GM19351 (cell line): Measurements from ENCODE around the gene CCDC92B.
"Not testable (repeated sequence)": the region's sequence is repeated elsewhere in the genome, so short reads cannot be mapped to it uniquely, and the experiment has no call there.

Experiments used
- ATAC-seq: cut with Tn5 transposase; IDR thresholded peaks from one replicate; pipeline ENCODE4 v1.9.1; 2021; ENCODE audit warnings: mild to moderate bottlenecking, moderate library complexity; ENCODE audit not compliant: unreplicated experiment

Gene CCDC92B

DNA sequence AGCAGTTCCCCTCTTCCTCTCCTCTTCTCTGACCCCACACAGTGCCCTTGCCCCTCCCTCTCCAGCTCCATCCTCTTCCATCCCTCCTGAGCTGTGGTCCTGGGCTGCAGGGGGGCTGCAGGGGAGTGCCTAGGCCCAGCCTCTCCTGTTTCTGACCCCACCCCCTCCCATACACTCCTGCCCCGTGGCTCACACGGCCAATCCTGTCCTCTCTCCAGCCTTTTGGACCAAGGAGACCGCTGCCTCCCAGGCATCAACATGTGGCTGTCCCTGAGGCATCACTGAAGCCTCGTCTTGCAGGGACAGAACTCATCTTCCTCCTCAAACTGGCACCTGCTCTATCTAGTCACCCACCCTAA lies 44.6 kb downstream of the CCDC92B start:
- ATAC-seq, result no peak

DNA sequence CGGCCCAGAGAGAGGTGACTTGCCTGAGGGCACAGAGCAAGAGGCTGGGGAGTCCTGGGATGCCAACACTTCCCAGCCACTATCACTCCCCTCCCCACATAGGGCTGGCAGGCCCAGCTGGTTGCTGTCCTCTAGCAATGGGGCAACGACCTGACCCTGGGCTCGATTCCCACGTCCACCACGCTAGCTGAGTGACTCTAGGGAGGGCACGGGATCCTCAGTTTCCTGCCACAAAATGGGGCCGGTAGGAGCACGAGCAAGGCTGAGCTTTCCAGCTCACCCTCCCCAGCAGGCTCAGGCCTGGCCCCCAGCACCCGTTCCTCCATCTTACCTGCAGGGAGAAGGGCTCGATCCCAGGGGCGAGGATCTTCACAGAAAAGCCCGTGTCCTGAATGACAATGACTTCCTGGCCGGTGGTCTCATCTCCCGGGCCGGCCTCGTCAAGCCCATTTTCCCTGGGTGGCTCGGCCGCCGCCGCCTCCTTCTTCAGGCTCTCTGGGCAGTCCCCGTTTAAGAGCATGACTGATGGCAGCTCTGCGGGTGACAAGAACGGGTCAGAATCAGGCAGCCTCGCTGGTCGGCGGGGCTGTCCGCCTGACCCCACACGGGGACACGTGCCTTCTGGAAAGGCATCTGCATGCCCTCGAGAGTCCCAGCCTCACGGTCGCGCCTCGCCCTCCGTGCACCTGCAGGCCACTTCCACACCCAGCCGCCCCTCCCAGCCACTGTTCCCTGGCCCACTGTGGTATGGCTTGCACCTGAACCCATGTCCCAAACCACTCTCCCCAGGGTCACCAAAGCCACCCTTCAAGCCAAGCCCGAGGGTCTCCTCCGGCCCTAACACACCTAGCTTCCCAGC lies 45.2 kb downstream of the CCDC92B start:
- no peak for ATAC-seq

DNA sequence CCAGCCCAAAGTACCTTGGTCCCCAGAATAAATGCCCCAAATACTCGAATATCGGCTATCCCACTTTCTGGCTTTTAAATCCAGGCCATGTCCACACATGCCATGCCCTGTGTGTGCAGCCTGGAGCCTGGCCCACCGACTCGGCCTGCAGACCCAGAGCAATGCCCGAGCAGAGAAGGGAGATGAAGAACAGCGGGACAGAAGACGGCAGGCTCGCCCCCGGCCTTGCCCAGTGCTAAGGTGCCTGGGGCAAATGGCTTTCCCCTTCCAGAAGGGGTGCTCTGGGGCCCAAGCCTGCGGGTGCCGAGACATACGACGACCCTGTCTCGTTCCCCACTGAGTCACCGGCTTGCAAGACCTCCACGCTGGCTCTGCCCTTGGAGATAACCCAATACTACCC lies 45.8 kb downstream of the CCDC92B start:
- no peak for ATAC-seq

DNA sequence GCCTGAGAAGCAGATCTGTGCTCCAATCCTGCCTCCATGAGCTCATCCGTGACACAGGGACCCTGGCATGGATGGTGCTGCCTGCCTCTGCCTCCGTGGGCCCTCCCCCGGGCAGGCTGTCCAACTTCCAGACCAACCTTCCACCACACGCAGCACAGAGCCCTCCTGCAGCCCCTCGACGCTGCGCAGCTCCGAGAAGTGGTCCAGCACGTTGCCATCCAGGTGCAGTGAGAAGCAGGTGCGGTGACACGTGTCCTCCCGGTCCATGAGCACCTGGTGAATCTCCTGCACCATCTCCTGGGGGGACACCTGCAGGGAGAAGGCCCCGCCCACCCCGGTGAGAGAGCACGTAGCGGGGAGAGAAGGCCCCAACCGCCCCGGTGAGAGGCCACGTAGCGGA lies 46.3 kb downstream of the CCDC92B start:
- no peak for ATAC-seq

DNA sequence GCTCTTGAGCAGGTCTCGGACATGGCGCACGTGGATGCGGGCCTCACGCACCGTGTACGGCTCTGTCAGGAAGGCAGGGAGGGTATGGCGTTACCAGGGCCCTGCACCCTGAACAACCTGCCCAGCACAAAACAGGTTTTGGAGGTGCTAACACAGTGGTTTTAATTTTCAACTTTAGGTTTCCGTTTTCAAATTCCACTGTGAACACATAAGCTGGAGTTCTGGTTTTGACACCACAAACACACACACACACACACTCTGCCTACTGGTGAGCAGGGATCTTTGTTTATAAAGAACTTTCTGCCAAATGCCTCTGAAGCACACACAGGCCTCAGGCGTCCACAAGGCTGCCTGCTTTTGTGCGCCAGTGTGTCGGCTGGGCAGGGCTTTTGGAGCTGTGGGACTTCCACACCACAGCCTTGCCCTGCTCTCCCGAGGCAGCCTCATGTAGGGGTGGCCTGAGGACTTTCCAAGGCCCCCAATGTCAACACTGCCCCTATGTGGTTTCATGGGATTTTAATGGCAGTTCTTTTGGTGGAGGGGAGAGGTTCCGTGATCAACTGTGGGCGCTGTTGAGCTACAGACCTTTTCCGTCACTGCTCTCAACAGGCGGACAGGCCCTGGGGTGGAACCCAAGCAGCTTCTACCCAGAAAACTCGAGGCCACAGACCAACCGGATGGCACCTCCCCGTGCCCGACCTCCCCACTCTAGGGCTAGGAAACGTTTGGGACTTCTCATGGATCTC lies 47.3 kb downstream of the CCDC92B start:
- ATAC-seq, result no peak

DNA sequence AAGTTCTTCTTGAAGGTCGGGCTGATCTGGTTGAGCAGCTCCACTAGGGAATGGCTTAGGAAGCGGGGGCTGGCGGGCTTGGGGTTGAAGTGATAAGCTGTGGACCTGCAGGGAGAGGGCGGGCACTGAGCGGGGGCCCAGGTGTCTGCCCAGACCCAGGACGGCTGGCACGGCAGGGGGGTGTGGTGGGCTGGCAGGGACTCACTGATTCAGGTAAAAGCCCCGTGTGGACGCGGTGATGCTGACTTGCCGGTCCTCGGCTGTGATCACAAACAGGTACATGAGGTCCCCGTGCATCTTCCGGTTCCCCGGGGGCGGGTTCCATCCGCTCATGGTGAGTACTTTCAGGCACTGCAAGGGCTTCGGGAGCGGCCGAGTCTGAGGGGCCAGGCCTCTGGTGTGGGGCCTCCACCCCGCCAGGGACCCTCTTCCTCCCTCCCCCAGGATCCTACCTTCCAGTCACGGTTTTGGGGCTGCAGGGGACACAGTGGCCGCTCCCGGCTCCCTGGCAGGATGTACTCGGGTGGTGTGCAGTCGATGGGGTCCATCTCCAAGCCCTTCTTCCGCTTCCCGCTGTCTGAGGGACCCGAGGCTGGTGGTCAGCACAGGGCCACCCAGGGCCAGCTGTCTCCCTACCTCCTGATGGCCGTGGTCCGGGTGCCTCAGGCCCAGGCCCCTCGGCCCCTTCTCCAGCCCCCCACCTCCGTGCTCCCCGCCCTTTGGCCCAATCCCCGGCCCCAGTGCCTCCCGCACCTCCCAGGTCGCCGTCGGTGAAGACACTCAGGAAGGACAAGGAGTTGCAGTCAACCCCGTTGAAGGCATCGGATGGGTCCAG lies 48.1 kb downstream of the CCDC92B start:
- ATAC-seq, result no peak

DNA sequence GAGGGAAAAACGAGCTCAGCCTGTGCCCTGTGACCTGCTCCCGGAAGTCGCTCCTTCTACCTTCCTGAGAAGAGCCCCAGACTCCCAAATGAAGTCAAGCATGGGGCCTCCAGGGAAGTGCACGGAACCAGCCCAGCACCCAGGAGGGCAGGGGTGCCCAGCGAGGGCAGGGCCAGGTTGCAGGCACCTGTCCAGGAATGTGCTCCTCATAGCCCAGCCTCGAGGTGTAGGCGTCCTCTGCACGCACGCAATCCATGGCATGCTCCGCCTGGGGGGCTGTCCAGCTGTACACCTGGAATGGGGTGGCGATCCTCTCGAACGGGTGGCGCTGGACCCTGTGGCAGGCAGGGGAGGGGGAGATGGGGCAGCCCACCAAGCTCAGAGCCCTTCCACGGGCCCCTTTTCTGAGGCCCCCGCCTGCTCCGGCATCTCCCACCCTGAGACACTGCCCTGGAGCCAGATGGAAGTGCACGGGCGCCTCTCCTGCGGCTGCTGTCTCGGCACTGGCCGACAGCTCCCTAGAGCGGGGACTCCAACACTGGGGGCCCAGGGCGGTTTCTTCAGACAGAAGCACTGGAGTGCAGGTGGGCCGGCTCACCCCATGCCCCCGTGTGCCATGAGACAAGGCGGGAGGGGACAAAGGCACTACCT lies 48.8 kb downstream of the CCDC92B start:
- no peak for ATAC-seq

DNA sequence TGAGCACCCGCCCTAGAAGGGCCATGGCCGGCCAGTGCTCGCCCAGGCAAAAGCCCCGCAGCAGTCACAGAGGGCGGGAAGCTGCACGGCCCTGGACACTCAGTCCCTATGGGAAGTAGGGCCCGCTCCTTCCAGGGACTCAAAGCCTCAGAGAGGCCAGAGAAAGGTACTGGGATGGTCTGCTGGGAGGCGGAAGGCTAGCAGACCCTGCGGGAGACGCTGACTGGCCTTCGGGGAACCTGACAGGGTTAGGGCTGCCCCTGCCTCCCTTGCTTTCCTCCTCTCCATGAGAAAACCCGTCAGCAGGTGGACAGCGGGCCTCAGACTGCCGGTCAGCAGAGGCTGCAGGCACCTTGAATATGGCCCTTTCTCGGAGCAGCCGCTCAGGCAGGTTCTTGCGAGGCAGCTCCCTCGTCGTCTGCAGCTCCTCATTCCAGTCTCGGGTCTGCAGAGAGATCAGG lies 49.4 kb downstream of the CCDC92B start:
- no peak for ATAC-seq

DNA sequence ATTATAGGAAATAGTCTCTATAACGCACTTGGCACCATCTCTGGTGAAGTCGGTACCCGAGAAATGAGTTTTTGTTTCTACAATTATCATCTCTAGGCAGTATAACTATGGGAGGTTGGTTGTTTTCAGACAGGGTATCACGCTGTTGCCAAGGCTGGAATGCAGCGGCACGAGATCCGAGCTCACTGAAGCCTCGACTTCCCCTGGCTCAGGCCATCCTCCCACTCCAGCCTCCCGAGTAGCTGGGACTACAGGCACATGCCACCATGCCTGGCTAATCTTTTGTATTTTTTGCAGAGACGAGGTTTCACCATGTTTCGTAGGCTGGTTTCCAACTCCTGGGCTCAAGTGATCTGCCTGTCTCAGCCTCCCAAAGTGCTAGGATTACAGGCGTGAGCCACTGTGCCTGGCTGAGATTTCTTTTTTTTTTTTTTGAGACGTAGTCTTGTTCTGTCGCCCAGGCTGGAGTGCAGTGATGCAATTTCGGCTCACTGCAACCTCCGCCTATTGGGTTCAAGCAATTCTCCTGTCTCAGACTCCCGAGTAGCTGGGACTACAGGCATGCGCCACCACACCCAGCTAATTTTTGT lies 50.1 kb downstream of the CCDC92B start:
- ATAC-seq, result not testable (repeated sequence)

DNA sequence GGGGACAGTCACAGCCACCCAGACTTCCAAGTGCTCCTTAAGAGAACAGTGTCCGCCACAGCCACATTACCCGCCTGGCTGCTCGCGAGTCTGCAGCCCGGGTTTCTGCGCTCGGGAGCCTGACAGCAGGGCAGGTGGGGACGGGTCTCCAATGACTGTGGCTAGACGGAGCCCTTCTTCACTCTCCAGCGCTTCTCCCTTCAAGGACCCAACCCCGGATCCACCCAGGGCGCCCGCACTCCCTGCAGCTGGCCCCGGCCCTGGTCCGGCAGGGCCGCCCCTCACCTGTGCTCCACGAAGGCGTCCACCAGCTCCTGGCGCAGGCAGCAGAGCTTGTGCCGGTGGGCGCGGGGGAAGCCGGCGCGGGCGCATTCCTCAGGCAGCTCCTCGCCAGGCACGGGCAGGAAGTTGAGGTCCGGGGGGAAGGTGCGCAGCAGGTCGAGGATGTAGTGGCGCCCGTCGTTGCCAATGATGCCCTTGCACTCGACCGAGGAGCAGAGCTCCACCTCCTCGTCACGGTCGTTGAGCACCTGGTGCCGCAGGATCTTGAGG lies 51.8 kb downstream of the CCDC92B start:
- ATAC-seq, result no peak

DNA sequence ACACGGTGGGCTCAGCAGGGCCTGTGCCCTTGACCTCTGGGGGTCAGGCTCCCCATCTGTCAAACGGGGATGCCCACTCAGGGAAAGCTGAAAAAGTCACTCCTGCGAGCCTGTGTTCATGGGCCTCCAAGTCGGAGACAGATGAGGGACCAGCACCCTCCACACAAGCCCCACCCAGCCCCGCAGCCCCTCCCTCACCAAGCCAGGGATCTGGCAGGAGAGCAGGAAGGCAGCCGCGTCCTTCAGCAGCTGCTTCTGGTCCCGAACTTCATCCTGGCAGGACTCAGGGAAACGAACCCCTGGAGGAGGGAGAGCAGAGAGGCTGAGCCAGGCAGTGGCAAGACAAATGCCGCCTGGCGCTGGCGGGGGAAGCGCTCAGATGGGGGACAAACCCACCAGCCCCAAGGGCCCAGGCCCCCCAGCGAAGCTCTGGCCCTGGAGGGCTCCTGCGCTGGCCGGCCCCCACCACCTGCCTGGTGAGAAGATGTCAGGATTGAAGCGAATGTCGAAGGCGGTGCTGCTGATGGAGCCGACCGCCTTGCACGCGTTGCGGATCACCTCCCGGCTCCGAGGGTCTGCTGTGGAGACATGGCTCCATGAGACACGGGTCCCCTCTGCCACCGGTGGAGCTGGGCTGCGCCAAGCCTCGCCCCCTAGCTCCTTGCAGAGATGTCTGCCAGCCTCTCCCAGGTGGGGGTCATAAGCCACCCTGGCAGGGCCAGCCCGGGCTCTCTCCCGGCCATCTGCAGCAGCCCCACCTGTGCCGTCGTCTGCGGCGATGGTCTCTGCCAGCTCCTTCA lies 53.3 kb downstream of the CCDC92B start:
- no peak for ATAC-seq

DNA sequence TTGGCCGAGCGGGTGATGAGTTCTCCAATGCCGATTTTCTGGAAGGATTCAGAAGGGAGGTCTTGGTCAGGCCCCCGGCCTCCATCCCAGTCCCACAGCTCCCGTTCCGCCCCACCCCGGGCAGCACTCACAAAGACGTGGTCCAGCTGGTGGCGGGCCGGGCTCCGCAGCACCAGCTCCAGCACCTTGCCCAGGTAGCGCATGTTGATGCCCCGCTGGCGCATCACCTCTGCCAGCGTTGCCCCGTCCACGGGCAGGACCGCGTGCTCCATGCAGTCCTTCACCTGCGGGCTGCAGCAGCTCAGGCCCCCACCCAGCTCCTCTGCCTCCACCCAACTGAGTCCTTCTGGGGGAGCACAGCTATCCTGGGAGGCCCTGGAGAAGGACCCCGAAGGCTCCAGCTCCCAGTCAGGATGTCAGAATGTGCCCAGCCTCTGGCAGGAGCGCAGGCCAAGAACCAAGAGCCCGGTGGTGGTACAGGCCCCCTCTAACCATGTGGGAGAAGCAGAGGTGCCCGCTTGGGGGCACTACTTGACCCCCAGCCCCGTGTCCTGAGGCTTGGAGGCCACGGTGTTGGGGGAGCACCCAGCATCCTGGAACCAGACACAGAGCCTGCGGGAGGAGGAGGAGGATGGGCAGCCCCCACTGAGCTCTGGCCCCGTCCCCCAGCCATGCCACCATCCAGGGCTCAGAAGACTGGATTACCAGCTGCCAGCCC lies 54.0 kb downstream of the CCDC92B start:
- ATAC-seq, result no peak

DNA sequence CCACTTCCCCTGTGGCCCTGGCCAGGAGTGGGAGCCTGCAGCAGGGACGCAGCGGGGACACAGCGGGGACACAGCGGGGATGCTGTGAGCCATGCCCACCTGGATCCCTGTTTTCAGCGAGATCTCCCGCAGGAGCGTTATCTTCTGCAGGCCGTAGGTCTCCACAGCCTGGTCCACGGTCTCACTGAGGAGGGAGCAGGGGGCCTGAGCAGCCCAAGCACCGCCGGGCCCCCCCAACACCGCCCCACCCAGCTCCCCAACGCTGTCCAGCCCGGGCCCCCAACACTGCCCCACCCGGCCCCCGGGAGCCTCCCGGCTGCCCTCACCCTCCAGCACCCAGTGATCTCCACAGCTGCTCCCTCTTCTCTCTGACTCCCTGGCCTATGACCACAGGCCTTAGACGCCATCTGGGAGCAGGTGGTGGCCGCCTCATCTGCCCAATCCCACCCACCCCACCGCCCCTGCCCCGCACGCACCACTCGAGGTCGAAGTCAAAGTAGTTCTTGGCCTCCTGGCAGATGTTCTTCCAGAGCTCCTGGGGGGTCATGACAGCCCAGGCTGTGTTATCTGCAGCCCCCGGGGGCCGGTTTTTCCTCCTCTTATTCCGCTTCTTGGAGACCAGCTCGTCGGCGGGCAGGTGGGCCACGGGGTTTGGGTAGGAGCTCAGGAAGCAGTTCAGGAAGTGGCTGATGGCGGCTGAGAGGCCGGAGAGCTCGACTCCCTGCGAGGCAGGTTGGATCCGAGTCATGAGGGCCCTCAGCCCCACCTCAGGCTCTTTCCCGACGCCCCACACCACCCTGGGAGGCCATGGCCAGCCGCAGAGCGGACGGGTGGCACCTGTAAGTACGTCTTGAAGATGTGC lies 54.8 kb downstream of the CCDC92B start:
- ATAC-seq, result no peak

DNA sequence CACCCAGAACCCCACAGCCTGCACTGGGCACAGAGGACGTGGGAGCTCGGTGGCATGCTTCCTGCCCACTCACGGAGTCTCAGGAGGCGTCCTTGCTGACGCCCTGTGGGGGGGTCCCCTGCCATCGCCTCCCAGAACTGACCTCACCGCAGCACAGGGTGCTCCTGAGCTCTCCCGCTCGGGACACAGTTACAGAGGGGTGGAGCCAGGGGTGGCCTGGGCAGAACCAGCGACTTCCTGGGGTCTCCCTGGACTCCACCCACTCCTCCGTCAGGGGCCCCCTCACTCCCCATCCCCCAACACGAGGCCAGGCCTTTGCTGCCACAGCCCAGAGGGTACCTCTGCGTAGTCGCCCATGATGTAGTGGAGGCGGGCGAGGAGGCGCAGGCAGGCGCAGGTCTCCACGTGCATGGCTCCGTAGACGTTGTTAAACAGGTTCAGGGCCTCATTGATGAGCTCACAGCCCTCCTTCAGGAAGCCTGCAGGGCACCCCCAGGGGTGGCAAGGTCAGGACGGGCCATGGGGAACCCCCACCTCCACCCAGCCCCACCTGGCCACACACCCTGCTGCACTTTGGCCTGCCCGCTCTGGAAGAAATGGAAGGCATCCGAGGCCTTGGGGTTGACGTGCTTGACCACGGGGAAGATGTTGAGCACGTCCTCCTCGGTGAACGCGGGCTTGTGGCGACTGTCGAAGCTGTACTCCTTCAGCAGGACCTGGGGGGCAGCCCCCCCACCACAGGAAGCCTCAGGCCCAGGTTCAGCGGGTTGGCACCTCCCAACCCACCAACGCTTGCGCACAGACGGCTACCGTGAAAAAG lies 55.7 kb downstream of the CCDC92B start:
- ATAC-seq, result no peak

DNA sequence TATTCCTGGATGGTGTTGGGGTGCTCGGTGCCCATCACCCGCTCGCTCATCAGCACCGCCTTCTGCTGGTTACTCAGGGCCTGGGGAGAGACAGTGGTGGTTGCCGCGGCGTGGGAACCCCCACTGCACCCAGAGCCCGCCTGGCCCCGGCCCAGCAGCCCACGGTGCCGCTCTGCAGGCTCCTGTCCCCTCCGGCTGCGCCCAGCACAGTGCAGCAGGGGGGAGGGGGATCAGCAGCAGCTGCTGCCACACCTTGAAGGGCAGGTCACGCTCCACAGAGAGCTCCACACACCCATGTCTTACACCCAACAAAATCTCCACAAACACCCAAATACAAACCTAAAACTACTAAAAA lies 56.7 kb downstream of the CCDC92B start:
- no peak for ATAC-seq

DNA sequence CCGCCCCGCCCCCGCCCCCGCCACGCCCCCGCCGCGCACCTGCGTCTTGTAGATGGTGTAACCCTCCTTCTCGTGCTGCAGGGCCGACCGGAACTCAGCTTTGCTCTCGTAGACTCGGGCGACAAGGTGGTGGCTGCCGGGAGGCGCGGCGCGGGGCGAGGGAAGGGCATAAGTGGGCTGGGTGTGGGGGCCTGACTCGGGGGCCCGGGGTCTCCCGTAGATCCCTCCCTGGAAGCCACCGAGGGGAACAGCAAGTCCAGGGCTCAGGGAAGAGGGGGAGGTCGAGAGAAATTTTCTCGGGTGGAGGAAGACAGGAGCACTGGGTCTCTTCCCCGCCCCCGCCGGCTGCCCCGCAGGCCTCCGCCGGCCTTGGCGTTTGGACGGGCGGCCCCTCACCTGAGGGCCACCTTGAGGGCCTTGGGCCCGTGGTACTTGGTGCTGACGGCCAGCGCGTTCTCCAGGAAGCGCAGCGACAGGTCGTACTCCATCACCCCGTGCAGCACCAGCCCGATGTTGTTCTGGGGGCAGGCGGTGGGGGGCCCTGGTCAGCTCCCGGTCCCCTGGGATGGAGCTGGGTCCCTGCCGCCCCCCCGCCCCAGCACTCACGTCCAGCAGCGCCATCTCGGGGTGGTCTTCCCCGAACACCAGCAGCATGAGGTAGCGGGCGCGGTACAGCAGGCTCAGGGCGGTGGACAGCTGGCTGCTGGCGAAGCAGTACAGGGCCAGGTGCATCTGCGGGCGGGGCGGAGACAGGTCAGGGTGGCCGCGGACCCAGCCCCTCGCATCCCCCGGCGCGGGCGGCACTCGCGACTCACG lies 57.3 kb downstream of the CCDC92B start:
- no peak for ATAC-seq
